Right lobe of liver (tissue), 6 donors: Measurements from ENCODE around the gene PPP1R2. TPM values are rescaled to one million over a fixed set of nuclear protein-coding genes. Genes with fewer than 3 reads are reported as not detected.

Source experiments
- ATAC-seq, 4 donors: fragments of 200-7000 bp; cut with Tn5 transposase; one replicate each; pipeline ENCODE4 v1.9.1; 2020; ENCODE audit warnings: mild to moderate bottlenecking in 4 of 4, moderate library complexity in 4 of 4
- DNase-seq, 3 donors: peaks; one replicate each; pipeline ENCODE4 v3.0.0-alpha.2; 2020
- H3K27ac ChIP-seq, 3 donors: fragments of 200-600 bp; one replicate each; pipeline ENCODE4 v1.8.0; 2022
- H3K27me3 ChIP-seq, 2 donors: fragments of 200-600 bp; one replicate each; pipeline ENCODE4 v1.8.0; 2022
- H3K36me3 ChIP-seq, 4 donors: fragments of 200-600 bp; sonication (generic) in 1 of 4; one replicate each; pipeline versions ENCODE4 v1.5.1 to v1.8.0; 2017 to 2022; ENCODE audit warnings: control low read depth in 1 of 4
- H3K4me1 ChIP-seq, 4 donors: fragments of 200-600 bp; sonication (generic) in 1 of 4; one replicate each; pipeline versions ENCODE4 v1.5.1 to v1.8.0; 2017 to 2022; ENCODE audit warnings: control low read depth in 1 of 4
- H3K4me3 ChIP-seq, 3 donors: fragments of 200-600 bp; one replicate each; pipeline ENCODE4 v1.8.0; 2022
- H3K9me3 ChIP-seq, 4 donors: fragments of 200-600 bp; sonication (generic) in 1 of 4; one replicate each; pipeline versions ENCODE4 v1.5.1 to v1.8.0; 2017 to 2022; ENCODE audit warnings: control low read depth in 1 of 4
- CTCF ChIP-seq, 4 donors: fragments of 200-600 bp in 3 of 4; fragments of 450-650 bp in 1 of 4; IDR thresholded peaks; one replicate each; pipeline versions ENCODE4 v1.5.1 to v1.8.0; 2016 to 2022; ENCODE audit warnings: antibody characterized with exemption in 4 of 4, mild to moderate bottlenecking in 2 of 4
- POLR2A ChIP-seq: fragments of 450-650 bp; IDR thresholded peaks from one replicate; pipeline ENCODE4 v1.6.1; 2017; ENCODE audit warnings: antibody characterized with exemption, mild to moderate bottlenecking
- WGBS: methylation state at CpG from one replicate; pipeline ENCODE4 v1.1.6; 2018; ENCODE audit warnings: low coverage, low lambda C conversion rate; ENCODE audit not compliant: insufficient coverage; ENCODE audit errors: missing lambda C conversion rate; 5-methylcytosine and 5-hydroxymethylcytosine counted together
- intact Hi-C, 2 donors: fragments of 100-400 bp; cut with DNase I; formaldehyde crosslinking; loops; one replicate each; pipeline versions ENCODE4 v1.11.2 to v1.14.1; 2022
- total RNA-seq, 6 experiments: library from RNA; depleted of rRNA in 2 of 6; stranded (reverse); fragments of >200 nt in 2 of 6; fragmentation: NEBNext Ultra II Directional in 3 of 6; extraction: Animal tissue kit (Norgen Biotek cat#: 25700) in 3 of 6; gene quantifications; one replicate each; pipeline versions ENCODE4 v1.1.0 to v1.2.4, GENCODE V29; 2016 to 2023
- donor health status: DM: no; HTN: yes; CAD: no.
- donor health status: DM: no; HTN: no; CAD: no.
- donor health status: DM: no; HTN: no; CAD: no.
- donor health status: DM: no; HTN: yes; CAD: no.
- donor health status: DM: no; HTN: yes; CAD: no.

Gene PPP1R2
- total RNA-seq, 6 experiments from 2014 or later, result 10.3 to 25.4 (median 14.9) TPM

- no peaks in the 10 kb centered on the region for H3K4me1 ChIP-seq
- ATAC-seq (no peak), DNase-seq (no peak)
- no peaks in the 10 kb centered on the region for H3K27me3 ChIP-seq
- H3K9me3 ChIP-seq, result no peaks in the 10 kb centered on the region
- intact Hi-C loops, result no loop called here
- TF ChIP-seq CTCF (IDR thresholded peaks at IDR 0.05) (no peak), POLR2A (no peak)
- 60% methylated on average over 2 of the region's 2 CpGs for WGBS
- H3K27ac ChIP-seq, result no peak overlapping the region
- H3K4me3 ChIP-seq, result no peak overlapping the region
- no peaks in the 10 kb centered on the region for H3K36me3 ChIP-seq
Measured at GRCh38 chr3:195548987-195549386, 5.9 kb upstream of the PPP1R2 start.

- DNase-seq (no peak), ATAC-seq (no peak)
- Histone ChIP-seq H3K27ac (no peak overlapping the region), H3K4me1 (no peaks in the 10 kb centered on the region), H3K9me3 (no peaks in the 10 kb centered on the region), H3K4me3 (no peak overlapping the region), H3K27me3 (no peaks in the 10 kb centered on the region), H3K36me3 (no peaks in the 10 kb centered on the region)
- TF ChIP-seq CTCF (IDR thresholded peaks at IDR 0.05) (no peak), POLR2A (no peak)
- intact Hi-C loops, result no loop called here
Measured at GRCh38 chr3:195548501-195548900, 5.4 kb upstream of the PPP1R2 start.

- Histone ChIP-seq H3K4me1 (no peaks in the 10 kb centered on the region), H3K27me3 (no peaks in the 10 kb centered on the region), H3K9me3 (no peaks in the 10 kb centered on the region), H3K36me3 (no peaks in the 10 kb centered on the region), H3K4me3 (no peak overlapping the region), H3K27ac (no peak overlapping the region)
- TF ChIP-seq CTCF (IDR thresholded peaks at IDR 0.05), result no peak
- TF ChIP-seq POLR2A, result no peak
- WGBS, result 81% methylated on average over 7 of the region's 8 CpGs
- ATAC-seq (no peak), DNase-seq (no peak)
- intact Hi-C loops, result no loop called here
Measured at GRCh38 chr3:195548006-195548405, 4.9 kb upstream of the PPP1R2 start.

- Histone ChIP-seq H3K27me3 (no peaks in the 10 kb centered on the region), H3K27ac (no peak overlapping the region), H3K4me3 (no peak overlapping the region), H3K4me1 (peaks cover 0 to 9% (median 0%) of the 10 kb centered on the region in 4 donors), H3K36me3 (no peaks in the 10 kb centered on the region), H3K9me3 (no peaks in the 10 kb centered on the region)
- no peak for DNase-seq
- peak in 1 of 4 donors; percentile 2 for ATAC-seq
- WGBS, result 39% methylated on average over 4 of the region's 4 CpGs
- intact Hi-C loops, result no loop called here
- TF ChIP-seq CTCF (IDR thresholded peaks at IDR 0.05) (no peak), POLR2A (no peak)
Measured at GRCh38 chr3:195546130-195546560, 3.0 kb upstream of the PPP1R2 start.

- ATAC-seq (no peak), DNase-seq (no peak)
- H3K27me3 ChIP-seq, result no peaks in the 10 kb centered on the region
- no CpG with 5 or more reads among the region's 3 CpGs for WGBS
- TF ChIP-seq POLR2A (no peak), CTCF (IDR thresholded peaks at IDR 0.05) (no peak)
- no peaks in the 10 kb centered on the region for H3K36me3 ChIP-seq
- H3K27ac ChIP-seq, result no peak overlapping the region
- H3K9me3 ChIP-seq, result no peaks in the 10 kb centered on the region
- intact Hi-C loops, result no loop called here
- no peak overlapping the region for H3K4me3 ChIP-seq
- H3K4me1 ChIP-seq, result peaks cover 0 to 10% (median 1%) of the 10 kb centered on the region in 4 donors
Measured at GRCh38 chr3:195544634-195545033, 1.5 kb upstream of the PPP1R2 start.
